OCI-LY1 (cell line): ENCODE measurements around the gene PTPRJ.
A peak's percentile ranks its signal among the peaks of the same experiment; 100 is the strongest.

Experiments used
- H2AFZ ChIP-seq: fragments of 200-600 bp; sonication (generic), shearing (Covaris generic); 2 replicates; pipeline ENCODE4 v1.6.0; 2014; ENCODE audit warnings: antibody characterized with exemption, mild to moderate bottlenecking, low read length
- H3F3A ChIP-seq: fragments of 200-600 bp; sonication (generic), shearing (Covaris generic); 2 replicates; pipeline ENCODE4 v1.6.0; 2014; ENCODE audit warnings: mild to moderate bottlenecking, antibody characterized with exemption, low read length, moderate library complexity; ENCODE audit not compliant: insufficient read depth
- H3K27ac ChIP-seq: fragments of 200-600 bp; sonication (generic); 2 replicates; pipeline ENCODE4 v1.5.1; 2014; ENCODE audit warnings: low read length, mixed run types, mild to moderate bottlenecking, low read depth; ENCODE audit not compliant: poor library complexity, severe bottlenecking
- H3K27me3 ChIP-seq: fragments of 200-600 bp; sonication (generic); 2 replicates; pipeline ENCODE4 v1.6.0; 2014; ENCODE audit warnings: antibody characterized with exemption, mild to moderate bottlenecking, low read length, moderate library complexity; ENCODE audit not compliant: insufficient read depth
- H3K36me3 ChIP-seq: fragments of 200-600 bp; sonication (generic); 2 replicates; pipeline ENCODE4 v1.6.1; 2014; ENCODE audit warnings: mild to moderate bottlenecking, antibody characterized with exemption, low read length, moderate library complexity, mixed read lengths; ENCODE audit not compliant: insufficient read depth
- H3K4me1 ChIP-seq: fragments of 200-600 bp; sonication (generic); 2 replicates; pipeline ENCODE4 v1.5.1; 2014; ENCODE audit warnings: mild to moderate bottlenecking, low read length, moderate library complexity; ENCODE audit not compliant: insufficient read depth, severe bottlenecking
- H3K4me2 ChIP-seq: fragments of 200-600 bp; sonication (generic), shearing (Covaris generic); 2 replicates; pipeline ENCODE4 v1.6.1; 2014; ENCODE audit warnings: low read length
- H3K4me3 ChIP-seq: fragments of 200-600 bp; sonication (generic); 2 replicates; pipeline ENCODE4 v1.5.1; 2014; ENCODE audit warnings: low read length, low read depth, mild to moderate bottlenecking, mixed read lengths; ENCODE audit not compliant: poor library complexity, severe bottlenecking
- H3K79me2 ChIP-seq: fragments of 200-600 bp; shearing (Covaris generic); 2 replicates; pipeline ENCODE4 v1.6.1; 2016; ENCODE audit warnings: mixed run types, low read length, mixed read lengths; ENCODE audit not compliant: insufficient read depth
- H3K9ac ChIP-seq: fragments of 200-600 bp; sonication (generic), shearing (Covaris generic); 2 replicates; pipeline ENCODE4 v1.6.1; 2014; ENCODE audit warnings: mild to moderate bottlenecking, low read length, mixed read lengths
- H3K9me2 ChIP-seq: fragments of 200-600 bp; sonication (generic), shearing (Covaris generic); 2 replicates; pipeline ENCODE4 v1.6.1; 2014; ENCODE audit warnings: low read depth, mild to moderate bottlenecking, low read length, mixed read lengths
- H3K9me3 ChIP-seq: fragments of 200-600 bp; shearing (Covaris generic); 2 replicates; pipeline ENCODE4 v1.6.1; 2014; ENCODE audit warnings: low read length, mixed read lengths
- H4K20me1 ChIP-seq: fragments of 200-600 bp; sonication (generic), shearing (Covaris generic); 2 replicates; pipeline ENCODE4 v1.6.0; 2016; ENCODE audit warnings: mild to moderate bottlenecking, low read length; ENCODE audit not compliant: insufficient read depth
- CTCF ChIP-seq: fragments of 200-600 bp; sonication (generic), shearing (Covaris generic); IDR thresholded peaks from 2 replicates; pipeline ENCODE4 v1.5.1; 2017; ENCODE audit warnings: mild to moderate bottlenecking, antibody characterized with exemption, low read length, moderate library complexity, mixed read lengths
- EZH2 ChIP-seq: fragments of 200-600 bp; sonication (generic), shearing (Covaris generic); IDR thresholded peaks from 2 replicates; pipeline ENCODE4 v1.8.0; 2017; ENCODE audit warnings: borderline replicate concordance, mixed run types, mild to moderate bottlenecking, antibody characterized with exemption, low read length, moderate library complexity, mixed read lengths

The PTPRJ gene

DNA sequence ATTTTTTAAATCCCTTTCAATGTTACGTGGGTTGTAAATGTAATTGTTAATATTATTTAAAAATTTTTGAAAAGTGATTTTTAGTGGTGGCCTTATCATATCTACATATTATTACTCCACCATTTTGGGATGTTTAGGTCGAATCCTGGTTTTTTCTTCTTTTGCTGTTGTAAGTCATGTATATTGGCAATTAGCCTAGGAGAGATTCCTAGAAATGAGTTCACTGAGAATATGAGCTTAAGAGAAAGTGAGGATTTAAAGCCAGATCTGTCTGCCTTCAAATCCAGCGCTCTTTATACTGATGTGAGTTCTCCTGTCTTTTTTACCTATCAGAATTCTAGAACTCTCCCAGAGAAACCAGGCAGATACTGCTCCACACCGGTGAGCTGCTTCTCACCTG is 56.1 kb downstream of the PTPRJ start:
- Histone ChIP-seq H3K4me2 (no peak overlapping the region; the same call in 1 of the 2 replicates), H4K20me1 (no peaks in the 10 kb centered on the region), H3K9ac (no peak overlapping the region; the same call in 1 of the 2 replicates), H3F3A (no peaks in the 10 kb centered on the region), H3K79me2 (peaks cover 68% of the 10 kb centered on the region), H3K27ac (peak overlapping the region; percentile 96), H3K27me3 (no peaks in the 10 kb centered on the region), H3K36me3 (peaks cover 51% of the 10 kb centered on the region; the same call in 1 of the 2 replicates), H3K4me1 (peaks cover 97% of the 10 kb centered on the region), H3K9me3 (no peaks in the 10 kb centered on the region), H3K4me3 (no peak overlapping the region), H2AFZ (no peak overlapping the region), H3K9me2 (no peaks in the 10 kb centered on the region)
- TF ChIP-seq EZH2 (no peak), CTCF (no peak)

DNA sequence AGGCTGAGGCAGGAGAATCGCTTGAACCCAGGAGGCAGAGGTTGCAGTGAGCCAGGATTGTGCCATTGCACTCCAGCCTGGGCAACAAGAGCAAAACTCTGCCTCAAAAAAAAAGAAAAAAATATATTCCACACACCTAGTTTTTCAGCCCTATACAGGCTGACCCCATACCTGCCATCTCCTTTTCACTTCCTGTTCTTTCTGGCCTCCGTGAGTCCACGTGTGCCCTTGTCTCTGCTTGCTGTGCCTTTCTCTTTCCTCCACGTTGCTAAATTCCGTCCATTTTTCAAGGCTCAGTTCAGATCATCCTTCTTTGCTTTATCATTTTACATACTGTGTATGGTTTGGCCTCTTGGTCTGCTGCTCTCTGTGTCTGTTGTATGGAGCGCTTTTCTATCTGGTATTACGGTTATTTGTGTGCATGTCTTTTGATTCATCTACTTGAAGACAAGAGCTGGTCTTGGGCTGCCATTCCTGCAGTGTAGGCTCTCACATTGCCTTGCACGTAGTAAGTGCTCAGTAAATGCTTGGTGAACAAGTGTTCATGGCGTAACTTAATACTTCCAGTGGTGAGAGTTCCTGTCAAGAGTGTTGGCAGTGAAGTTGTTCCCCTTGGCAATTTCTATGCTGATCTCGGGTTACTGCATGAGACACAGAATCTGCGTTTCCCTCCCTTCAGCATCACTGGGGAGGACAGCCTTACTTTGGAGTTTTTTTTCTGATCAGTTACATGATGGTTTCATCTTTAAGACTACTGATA is 57.5 kb downstream of the PTPRJ start:
- Histone ChIP-seq H3K27me3 (no peaks in the 10 kb centered on the region), H3K4me3 (no peak overlapping the region), H2AFZ (no peak overlapping the region), H3K4me1 (peaks cover 97% of the 10 kb centered on the region), H3F3A (peaks cover 5% of the 10 kb centered on the region), H3K9me2 (no peaks in the 10 kb centered on the region), H4K20me1 (no peaks in the 10 kb centered on the region), H3K4me2 (no peak overlapping the region; the same call in 1 of the 2 replicates), H3K36me3 (peaks cover 48% of the 10 kb centered on the region; the same call in 1 of the 2 replicates), H3K79me2 (peaks cover 65% of the 10 kb centered on the region), H3K9ac (peak overlapping the region; percentile 1; the same call in 1 of the 2 replicates), H3K9me3 (no peaks in the 10 kb centered on the region), H3K27ac (peak overlapping the region; percentile 67)
- TF ChIP-seq EZH2 (no peak), CTCF (no peak)

DNA sequence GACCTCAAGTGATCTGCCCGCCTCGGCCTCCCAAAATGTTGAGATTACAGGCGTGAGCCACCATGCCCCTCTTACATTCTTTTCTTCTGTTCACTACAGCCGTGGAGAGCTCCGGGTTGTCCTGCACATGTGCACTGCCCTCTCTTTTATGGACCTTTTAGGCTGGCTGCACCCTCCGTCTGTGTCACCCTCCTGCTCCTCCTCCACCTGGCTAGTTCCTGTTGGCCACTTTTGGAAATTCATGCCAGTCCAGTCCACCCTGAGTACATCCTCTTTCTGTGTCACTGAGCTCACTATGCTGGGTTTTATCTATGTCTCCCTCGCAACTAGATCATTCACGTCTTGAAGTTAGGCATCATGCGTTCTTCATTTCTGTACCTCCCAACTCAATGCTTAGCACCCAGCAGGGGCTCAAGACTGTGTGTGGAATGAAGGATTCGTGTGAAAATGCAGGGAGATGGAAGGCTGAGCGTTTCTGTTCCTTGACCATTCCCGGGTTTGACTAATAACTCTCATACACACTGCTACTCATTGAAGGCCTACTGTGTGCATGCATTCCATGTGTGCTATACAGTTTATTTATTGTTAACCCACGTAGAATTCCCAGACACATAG is 60.6 kb downstream of the PTPRJ start:
- Histone ChIP-seq H3K4me1 (peaks cover 97% of the 10 kb centered on the region), H2AFZ (no peak overlapping the region), H3K4me3 (no peak overlapping the region), H3K9me3 (no peaks in the 10 kb centered on the region), H3K79me2 (peaks cover 48% of the 10 kb centered on the region), H3K9ac (0 out of 2 replicates have a peak overlapping the region, but pooled peaks have one; percentile 0), H3K36me3 (peaks cover 28% of the 10 kb centered on the region; the same call in 1 of the 2 replicates), H3K27ac (peak overlapping the region; percentile 98), H3K9me2 (no peaks in the 10 kb centered on the region), H3F3A (peaks cover 11% of the 10 kb centered on the region), H4K20me1 (no peaks in the 10 kb centered on the region), H3K27me3 (no peaks in the 10 kb centered on the region), H3K4me2 (no peak overlapping the region)
- TF ChIP-seq EZH2, result no peak
- TF ChIP-seq CTCF, result no peak
